GM12891 (cell line): ENCODE data around the gene UQCRQ.

Experiments
- PAX5 ChIP-seq: IDR thresholded peaks from 2 replicates; pipeline ENCODE4 v1.6.1; 2011; ENCODE audit warnings: low read length, moderate library complexity, mild to moderate bottlenecking; ENCODE audit not compliant: insufficient read depth, severe bottlenecking
- POLR2A ChIP-seq: IDR thresholded peaks from 2 replicates; pipeline ENCODE4 v1.6.1; 2011; ENCODE audit warnings: low read depth, low read length, control low read depth
- POLR2AphosphoS5 ChIP-seq: IDR thresholded peaks from 2 replicates; pipeline ENCODE4 v1.6.1; 2011; ENCODE audit warnings: low read depth, low read length, control low read depth
- POU2F2 ChIP-seq: IDR thresholded peaks from 2 replicates; pipeline ENCODE4 v1.6.1; 2011; ENCODE audit warnings: low read depth, mild to moderate bottlenecking, control low read depth, low read length, moderate library complexity
- SPI1 ChIP-seq: IDR thresholded peaks from 2 replicates; pipeline ENCODE4 v1.6.1; 2011; ENCODE audit warnings: low read depth, low read length, control low read depth
- TAF1 ChIP-seq: IDR thresholded peaks from 2 replicates; pipeline ENCODE4 v1.6.1; 2011; ENCODE audit warnings: low read depth, low read length, control low read depth

DNA sequence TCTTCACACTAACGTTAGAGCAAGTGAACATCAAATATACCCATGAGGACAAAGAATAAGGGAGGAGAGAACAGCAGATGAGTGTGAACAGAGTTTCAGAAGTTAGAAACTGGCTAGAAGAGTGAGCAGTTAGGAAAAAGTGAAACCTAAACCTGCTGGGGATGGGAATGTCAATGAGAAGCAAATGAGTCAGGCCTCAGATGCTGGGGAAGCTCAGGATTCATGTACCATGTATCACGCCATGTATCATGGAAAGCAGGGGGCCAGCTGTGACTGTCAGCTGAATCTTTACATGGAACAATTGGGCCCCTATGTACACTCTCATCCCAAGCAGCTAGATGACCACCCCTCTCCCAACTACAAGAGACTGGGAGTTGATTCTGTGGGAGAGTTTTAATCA is 16.4 kb upstream of the UQCRQ start:
- TF ChIP-seq POLR2A (no peak), TAF1 (no peak), POLR2AphosphoS5 (no peak), PAX5 (no peak), POU2F2 (no peak), SPI1 (no peak)
